GM19025 (cell line): ENCODE data around the gene ATOH8.

Experiments used
- ATAC-seq: cut with Tn5 transposase; IDR thresholded peaks from one replicate; pipeline ENCODE4 v1.9.1; 2021; ENCODE audit warnings: mild to moderate bottlenecking, low read depth, moderate library complexity; ENCODE audit not compliant: unreplicated experiment

The ATOH8 gene

GRCh38 chr2:85767803-85768665, 14.2 kb downstream of the ATOH8 start:
- ATAC-seq, result no peak

- ATAC-seq, result no peak
These were observed 14.9 kb downstream of the ATOH8 start for GRCh38 chr2:85768713-85769112.

- no peak for ATAC-seq
These were observed 15.6 kb downstream of the ATOH8 start for GRCh38 chr2:85769236-85769982.

- no peak for ATAC-seq
These were observed 16.2 kb downstream of the ATOH8 start for GRCh38 chr2:85769983-85770362.

- no peak for ATAC-seq
These were observed 16.6 kb downstream of the ATOH8 start for GRCh38 chr2:85770369-85770768.

- ATAC-seq, result no peak
These were observed 17.1 kb downstream of the ATOH8 start for GRCh38 chr2:85770786-85771409.

GRCh38 chr2:85771486-85771885, 17.7 kb downstream of the ATOH8 start:
- no peak for ATAC-seq

GRCh38 chr2:85772019-85772745, 18.4 kb downstream of the ATOH8 start:
- no peak for ATAC-seq

GRCh38 chr2:85772841-85773491, 19.2 kb downstream of the ATOH8 start:
- no peak for ATAC-seq

GRCh38 chr2:85773692-85774091, 19.9 kb downstream of the ATOH8 start:
- no peak for ATAC-seq

- no peak for ATAC-seq
These were observed 20.6 kb downstream of the ATOH8 start for GRCh38 chr2:85774126-85774978.

GRCh38 chr2:85775406-85776381, 21.9 kb downstream of the ATOH8 start:
- no peak for ATAC-seq

GRCh38 chr2:85776672-85777071, 22.9 kb downstream of the ATOH8 start:
- ATAC-seq, result no peak

GRCh38 chr2:85777441-85777861, 23.7 kb downstream of the ATOH8 start:
- ATAC-seq, result no peak

- ATAC-seq, result no peak
These were observed 25.0 kb downstream of the ATOH8 start for GRCh38 chr2:85778646-85779379.

GRCh38 chr2:85779641-85780315, 26.0 kb downstream of the ATOH8 start:
- ATAC-seq, result no peak
